Brain microvascular endothelial cell (primary cell): Measurements from ENCODE around the gene TPT1.

Experiments used
- DNase-seq: peaks from one replicate; pipeline ENCODE4 v3.0.0-alpha.2; 2020
- H3K27ac ChIP-seq: fragments of 250-450 bp; sonication (Bioruptor Pico); 2 replicates; pipeline ENCODE4 v1.5.1; 2020; ENCODE audit warnings: mild to moderate bottlenecking, moderate library complexity
- H3K27me3 ChIP-seq: fragments of 250-450 bp; sonication (Bioruptor Pico); replicated peaks from 2 replicates; pipeline ENCODE4 v1.5.1; 2020; ENCODE audit warnings: mild to moderate bottlenecking
- H3K36me3 ChIP-seq: fragments of 250-450 bp; sonication (Bioruptor Pico); replicated peaks from 2 replicates; pipeline ENCODE4 v1.5.1; 2020; ENCODE audit warnings: mild to moderate bottlenecking
- H3K4me3 ChIP-seq: 2 replicates; pipeline ENCODE4 v1.5.1; 2011; ENCODE audit warnings: low read depth, mild to moderate bottlenecking, control low read depth, low read length, moderate library complexity
- CTCF ChIP-seq: IDR thresholded peaks from 2 replicates; pipeline ENCODE4 v1.5.1; 2011; ENCODE audit warnings: low read depth, mild to moderate bottlenecking, moderate library complexity, low read length, control low read depth, inconsistent platforms; ENCODE audit errors: missing control alignments
- in situ Hi-C: cut with HindIII; loops from 2 replicates; pipeline ENCODE4 v1.10.0; 2017; ENCODE audit warnings: low sequenced_read_pairs, low pct_ligation_motif_present

Gene TPT1

GRCh38 chr13:45315520-45316167, 25.3 kb downstream of the TPT1 start:
- no peaks in the 10 kb centered on the region for H3K27me3 ChIP-seq
- DNase-seq = no peak
- no peak overlapping the region for H3K27ac ChIP-seq
- in situ Hi-C loops = no loop called here
- H3K36me3 ChIP-seq = no peaks in the 10 kb centered on the region
- TF ChIP-seq CTCF = no peak
- H3K4me3 ChIP-seq = no peak overlapping the region

- in situ Hi-C loops = no loop called here
- H3K4me3 ChIP-seq = no peak overlapping the region
- no peak overlapping the region for H3K27ac ChIP-seq
- DNase-seq = no peak
- TF ChIP-seq CTCF = no peak
- H3K27me3 ChIP-seq = no peaks in the 10 kb centered on the region
- H3K36me3 ChIP-seq = no peaks in the 10 kb centered on the region
These were observed 26.2 kb downstream of the TPT1 start for GRCh38 chr13:45314822-45315221.

GRCh38 chr13:45310341-45311131, 30.4 kb downstream of the TPT1 start:
- Histone ChIP-seq H3K36me3 (no peaks in the 10 kb centered on the region), H3K27me3 (no peaks in the 10 kb centered on the region), H3K27ac (no peak overlapping the region), H3K4me3 (no peak overlapping the region)
- in situ Hi-C loops = no loop called here
- no peak for DNase-seq
- no peak for TF ChIP-seq CTCF

- in situ Hi-C loops = no loop called here
- no peaks in the 10 kb centered on the region for H3K27me3 ChIP-seq
- H3K27ac ChIP-seq = no peak overlapping the region
- H3K4me3 ChIP-seq = no peak overlapping the region
- DNase-seq = no peak
- TF ChIP-seq CTCF = no peak
- no peaks in the 10 kb centered on the region for H3K36me3 ChIP-seq
These were observed 34.0 kb downstream of the TPT1 start for GRCh38 chr13:45306966-45307365.

GRCh38 chr13:45305079-45305478, 35.9 kb downstream of the TPT1 start:
- Histone ChIP-seq H3K27ac (no peak overlapping the region), H3K27me3 (no peaks in the 10 kb centered on the region), H3K4me3 (no peak overlapping the region), H3K36me3 (no peaks in the 10 kb centered on the region)
- no peak for TF ChIP-seq CTCF
- no peak for DNase-seq
- in situ Hi-C loops = no loop called here

- no peak for DNase-seq
- no peaks in the 10 kb centered on the region for H3K27me3 ChIP-seq
- TF ChIP-seq CTCF = no peak
- no peaks in the 10 kb centered on the region for H3K36me3 ChIP-seq
- in situ Hi-C loops = no loop called here
- H3K27ac ChIP-seq = no peak overlapping the region
- H3K4me3 ChIP-seq = no peak overlapping the region
These were observed 37.1 kb downstream of the TPT1 start for GRCh38 chr13:45303866-45304265.
